SH-SY5Y (cell line): ENCODE results near the gene OTULIN.

Experiments
- GATA2 ChIP-seq: IDR thresholded peaks from 2 replicates; pipeline ENCODE4 v1.6.1; 2011; ENCODE audit warnings: mild to moderate bottlenecking, low read depth, low read length
- GATA3 ChIP-seq: IDR thresholded peaks from 2 replicates; pipeline ENCODE4 v1.6.1; 2011; ENCODE audit warnings: low read depth, mild to moderate bottlenecking, low read length, moderate library complexity

- no peak for TF ChIP-seq GATA3
- TF ChIP-seq GATA2 = no peak
These were observed 51.0 kb downstream of the OTULIN start for GRCh38 chr5:14715481-14715880.
